H1 (cell line): ENCODE data around the gene MARK4. TPM values are rescaled to one million over a fixed set of nuclear protein-coding genes. Genes with fewer than 3 reads are reported as not detected.
"Not testable (repeated sequence)": the region's sequence is repeated elsewhere in the genome, so short reads cannot be mapped to it uniquely, and the experiment has no call there.

Experiments used
- CTCF ChIA-PET: fragments of 300-600 bp; sonication (Branson Sonifier 250); formaldehyde crosslinking; loops from one replicate; lab custom pipeline; 2021; ENCODE audit not compliant: partially characterized antibody; lab: Charles Lee
- POLR2A ChIA-PET: fragments of 300-600 bp; sonication (Branson Sonifier 250); formaldehyde crosslinking; loops from one replicate; lab custom pipeline; 2021; ENCODE audit warnings: inconsistent platforms; ENCODE audit not compliant: partially characterized antibody; lab: Charles Lee
- DNase-seq, 2 experiments: peaks; one replicate each; pipeline versions ENCODE4 v3.0.0 to v3.0.0-alpha.2; 2010 to 2022; ENCODE audit warnings: low spot score in 2 of 2, low read depth in 1 of 2, mixed read lengths in 1 of 2
- FAIRE-seq: peaks from 2 replicates; lab custom pipeline; 2011; peaks lifted over from hg19 to GRCh38; lab: Jason Lieb, UNC
- H2AFZ ChIP-seq: 2 replicates; pipeline ENCODE4 v1.8.1; 2012; ENCODE audit warnings: low read length, inconsistent platforms
- H2AK5ac ChIP-seq: 2 replicates; pipeline ENCODE4 v1.6.1; 2013; ENCODE audit warnings: low read depth, low read length
- H2BK120ac ChIP-seq: replicated peaks from 2 replicates; pipeline ENCODE3; 2013; ENCODE audit warnings: low read depth, low read length, inconsistent platforms
- H2BK12ac ChIP-seq: 2 replicates; pipeline ENCODE4 v1.6.1; 2013; ENCODE audit warnings: low read depth, low read length
- H2BK15ac ChIP-seq: 2 replicates; pipeline ENCODE4 v1.6.1; 2013; ENCODE audit warnings: low read length
- H2BK20ac ChIP-seq: 2 replicates; pipeline ENCODE4 v1.6.1; 2013; ENCODE audit warnings: low read length
- H2BK5ac ChIP-seq: 2 replicates; pipeline ENCODE4 v1.6.1; 2013; ENCODE audit warnings: low read depth, low read length
- H3K14ac ChIP-seq: 2 replicates; pipeline ENCODE4 v1.6.1; 2013; ENCODE audit warnings: inconsistent platforms; ENCODE audit not compliant: insufficient read length
- H3K18ac ChIP-seq: 2 replicates; pipeline ENCODE4 v1.6.1; 2013; ENCODE audit warnings: low read length; ENCODE audit errors: extremely low read depth
- H3K23ac ChIP-seq: 2 replicates; pipeline ENCODE4 v1.6.1; 2013; ENCODE audit warnings: inconsistent platforms; ENCODE audit not compliant: insufficient read length
- H3K23me2 ChIP-seq: 2 replicates; pipeline ENCODE4 v1.6.1; 2013; ENCODE audit warnings: low read depth, low read length
- H3K27ac ChIP-seq: 2 replicates; pipeline ENCODE4 v1.6.1; 2011; ENCODE audit warnings: low read depth, low read length, inconsistent platforms
- H3K27me3 ChIP-seq, 4 experiments: replicated peaks in 1 of 4; 1 replicate in 1 of 4; 2 replicates in 3 of 4; pipeline versions ENCODE4 v1.6.1 to v1.8.1; 2011 to 2013; ENCODE audit warnings: low read length in 3 of 4, mild to moderate bottlenecking in 3 of 4, inconsistent platforms in 2 of 4, mixed read lengths in 2 of 4, moderate library complexity in 1 of 4; ENCODE audit not compliant: control insufficient read depth in 3 of 4, insufficient read depth in 3 of 4; ENCODE audit errors: extremely low read depth in 1 of 4
- H3K36me3 ChIP-seq, 4 experiments: 2 replicates each; pipeline versions ENCODE4 v1.6.1 to v1.8.1; 2011 to 2013; ENCODE audit warnings: mild to moderate bottlenecking in 4 of 4, low read length in 3 of 4, moderate library complexity in 2 of 4, control low read depth in 1 of 4, inconsistent platforms in 1 of 4; ENCODE audit not compliant: insufficient read depth in 4 of 4, control insufficient read depth in 2 of 4
- H3K4ac ChIP-seq: replicated peaks from 2 replicates; pipeline ENCODE3; 2013; ENCODE audit warnings: low read length, low read depth, mixed read lengths, inconsistent platforms; ENCODE audit not compliant: insufficient read length
- H3K4me1 ChIP-seq, 4 experiments: replicated peaks in 1 of 4; 1 replicate in 1 of 4; 2 replicates in 3 of 4; pipeline versions ENCODE4 v1.6.1 to v1.8.1; 2011 to 2013; ENCODE audit warnings: low read length in 3 of 4, inconsistent platforms in 2 of 4, mixed read lengths in 1 of 4; ENCODE audit not compliant: insufficient read depth in 4 of 4, control insufficient read depth in 3 of 4
- H3K4me2 ChIP-seq, 2 experiments: 2 replicates each; pipeline versions ENCODE4 v1.6.1 to v1.8.1; 2011 to 2013; ENCODE audit warnings: low read depth in 2 of 2, low read length in 2 of 2, control low read depth in 1 of 2, inconsistent platforms in 1 of 2, mild to moderate bottlenecking in 1 of 2; ENCODE audit not compliant: insufficient read depth in 1 of 2
- H3K4me3 ChIP-seq, 4 experiments: fragments of 200-600, 300-600 bp in 1 of 4; sonication (generic), shearing (Covaris generic), sonication (Bioruptor Twin) in 1 of 4; 2 replicates each; pipeline versions ENCODE4 v1.5.1 to v1.8.1; 2011 to 2016; ENCODE audit warnings: low read length in 4 of 4, low read depth in 3 of 4, control low read depth in 2 of 4, inconsistent platforms in 2 of 4, mild to moderate bottlenecking in 2 of 4, mixed read lengths in 1 of 4, moderate library complexity in 1 of 4; ENCODE audit not compliant: insufficient read depth in 2 of 4; ENCODE audit errors: extremely low read depth in 1 of 4
- H3K56ac ChIP-seq: replicated peaks from 2 replicates; pipeline ENCODE3; 2013; ENCODE audit warnings: low read depth, mild to moderate bottlenecking, mixed read lengths, low read length, inconsistent platforms; ENCODE audit not compliant: insufficient read length
- H3K79me1 ChIP-seq: 2 replicates; pipeline ENCODE4 v1.6.1; 2013; ENCODE audit warnings: low read depth, low read length, control low read depth
- H3K79me2 ChIP-seq, 2 experiments: 2 replicates each; pipeline versions ENCODE4 v1.6.1 to v1.8.1; 2012 to 2013; ENCODE audit warnings: low read length in 2 of 2, mild to moderate bottlenecking in 2 of 2, inconsistent platforms in 1 of 2; ENCODE audit not compliant: insufficient read depth in 2 of 2, control insufficient read depth in 1 of 2
- H3K9ac ChIP-seq, 4 experiments: replicated peaks in 1 of 4; 1 replicate in 1 of 4; 2 replicates in 3 of 4; pipeline versions ENCODE4 v1.6.1 to v1.8.1; 2011 to 2013; ENCODE audit warnings: low read depth in 3 of 4, low read length in 3 of 4, control low read depth in 2 of 4, mild to moderate bottlenecking in 2 of 4, moderate library complexity in 2 of 4, inconsistent platforms in 1 of 4; ENCODE audit errors: extremely low read depth in 1 of 4
- H3K9me3 ChIP-seq, 2 experiments: 2 replicates each; pipeline versions ENCODE4 v1.6.1 to v1.8.1; 2012 to 2013; ENCODE audit warnings: mild to moderate bottlenecking in 2 of 2, moderate library complexity in 2 of 2, control low read depth in 1 of 2, inconsistent platforms in 1 of 2, low read depth in 1 of 2, low read length in 1 of 2, mixed read lengths in 1 of 2; ENCODE audit not compliant: insufficient read depth in 2 of 2
- H4K20me1 ChIP-seq, 2 experiments: replicated peaks in 1 of 2; 2 replicates each; pipeline versions ENCODE3 to v1.8.1; 2011 to 2013; ENCODE audit warnings: inconsistent platforms in 2 of 2, low read length in 2 of 2, mild to moderate bottlenecking in 1 of 2; ENCODE audit not compliant: insufficient read depth in 2 of 2, control insufficient read depth in 1 of 2
- H4K5ac ChIP-seq: 2 replicates; pipeline ENCODE4 v1.6.1; 2013; ENCODE audit warnings: low read length, low read depth, mixed read lengths, inconsistent platforms; ENCODE audit not compliant: insufficient read length
- H4K8ac ChIP-seq: 2 replicates; pipeline ENCODE4 v1.8.0; 2013; ENCODE audit warnings: mild to moderate bottlenecking, moderate library complexity, low read length, inconsistent platforms; ENCODE audit not compliant: insufficient read depth; ENCODE audit errors: extremely low read depth
- H4K91ac ChIP-seq: replicated peaks from 2 replicates; pipeline ENCODE3; 2013; ENCODE audit warnings: low read length, mixed read lengths, inconsistent platforms; ENCODE audit not compliant: insufficient read length
- WGBS, 2 experiments: shearing (Covaris generic) in 1 of 2; methylation state at CpG; one replicate each; pipeline versions ENCODE4 v1.1.6 to v1.1.7; 2013 to 2015; ENCODE audit warnings: low lambda C conversion rate in 2 of 2, mixed read lengths in 2 of 2, inconsistent platforms in 1 of 2, low coverage in 1 of 2, missing lambda C conversion rate in 1 of 2; ENCODE audit not compliant: insufficient replicate concordance in 2 of 2, insufficient coverage in 1 of 2, insufficient read length in 1 of 2; ENCODE audit errors: extremely low coverage in 1 of 2, missing lambda C conversion rate in 1 of 2; 5-methylcytosine and 5-hydroxymethylcytosine counted together
- polyA plus RNA-seq, 7 experiments: library from polyadenylated mRNA; depleted of rRNA in 3 of 7; stranded (reverse) in 5 of 7; unstranded in 2 of 7; fragments of >200 nt in 5 of 7; fragments of 200-250 nt in 2 of 7; gene quantifications; 1 replicate in 5 of 7; 2 replicates in 1 of 7; 4 replicates in 1 of 7; pipeline versions ENCODE4 v1.2.1 to v1.2.3, GENCODE V29; 2011 to 2013; ENCODE audit warnings: missing spikeins in 2 of 7, mixed read lengths in 2 of 7
- total RNA-seq: library from RNA; stranded (reverse); fragmentation: NEBNext Ultra II Directional; extraction: Animal tissue kit (Norgen Biotek cat#: 25700); gene quantifications from 2 replicates; pipeline ENCODE4 v1.2.1, GENCODE V29; 2021

MARK4 gene
- total and polyA plus RNA-seq, 2 of the 8 experiments (the other 6 are each of a cell fraction or from before 2014, with no cell fraction given): 12.3 to 49.8 TPM

GRCh38 chr19:45312285-45312684, 61.2 kb downstream of the MARK4 start:
- H3K27me3 ChIP-seq: peaks cover 0 to 15% (median 4%) of the 10 kb centered on the region in 4 experiments; a peak in 5 of 7 replicates
- H3K4me1 ChIP-seq, CTCF ChIA-PET, H2BK120ac ChIP-seq, H3K9me3 ChIP-seq, H4K5ac ChIP-seq, H2BK12ac ChIP-seq, H3K9ac ChIP-seq, DNase-seq, H4K91ac ChIP-seq, H2AK5ac ChIP-seq, H3K56ac ChIP-seq, H3K23me2 ChIP-seq, FAIRE-seq, H2BK5ac ChIP-seq, H4K20me1 ChIP-seq, H3K4me2 ChIP-seq, H3K27ac ChIP-seq, POLR2A ChIA-PET, H3K79me2 ChIP-seq, H3K18ac ChIP-seq, H3K14ac ChIP-seq, H2BK20ac ChIP-seq, H3K79me1 ChIP-seq, H2BK15ac ChIP-seq, H3K4me3 ChIP-seq, H4K8ac ChIP-seq, H3K36me3 ChIP-seq, H3K23ac ChIP-seq, H2AFZ ChIP-seq, H3K4ac ChIP-seq: not testable (repeated sequence)
- 87% methylated on average over 12 of the region's 14 CpGs; no CpG with 5 or more reads in 1 of the 2 experiments for WGBS, 2 experiments
